ENCODE data around the gene GZMA.

GZMA gene

DNA sequence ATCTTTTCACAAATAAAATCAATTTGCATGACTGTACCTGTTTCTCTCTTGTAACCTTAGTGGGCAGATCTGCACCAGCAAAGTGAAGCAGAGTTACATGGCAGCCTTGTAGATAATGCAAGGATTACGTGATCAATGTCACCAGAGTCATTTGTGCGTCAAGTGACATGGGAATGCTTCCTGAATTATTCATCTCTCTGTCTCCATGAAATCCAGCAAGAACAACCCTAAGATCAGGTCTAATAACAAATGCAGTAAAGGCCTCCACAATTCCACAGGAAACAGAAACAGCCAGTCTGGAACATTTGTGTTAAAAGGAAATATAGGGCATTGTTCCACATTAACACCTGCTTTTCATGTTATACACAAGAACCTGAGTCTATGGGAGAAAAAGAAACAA lies 7.8 kb downstream of the GZMA start:
- DNase-seq (ENCODE audit: low read depth) = no peak

DNA sequence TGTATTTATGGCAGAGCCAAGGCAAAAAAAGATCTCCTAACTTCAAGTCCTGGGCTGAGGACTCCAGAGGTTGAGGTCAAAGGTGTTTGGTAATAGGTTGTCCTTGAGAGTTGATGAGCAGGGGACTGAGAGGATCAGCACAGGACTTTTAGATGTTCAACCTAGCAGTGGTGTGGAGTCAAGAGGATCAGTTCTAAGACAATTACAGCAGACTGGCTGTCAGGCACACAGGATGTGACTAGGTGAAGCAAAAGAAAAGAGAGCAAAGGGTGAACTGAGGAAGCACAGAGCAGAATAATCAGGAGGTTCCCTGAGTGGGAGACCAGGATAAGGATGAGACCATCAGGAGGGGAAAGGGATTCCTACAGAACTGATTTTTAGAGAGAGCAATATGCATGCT lies 10.9 kb downstream of the GZMA start:
- DNase-seq (ENCODE audit: low read depth) = no peak

DNA sequence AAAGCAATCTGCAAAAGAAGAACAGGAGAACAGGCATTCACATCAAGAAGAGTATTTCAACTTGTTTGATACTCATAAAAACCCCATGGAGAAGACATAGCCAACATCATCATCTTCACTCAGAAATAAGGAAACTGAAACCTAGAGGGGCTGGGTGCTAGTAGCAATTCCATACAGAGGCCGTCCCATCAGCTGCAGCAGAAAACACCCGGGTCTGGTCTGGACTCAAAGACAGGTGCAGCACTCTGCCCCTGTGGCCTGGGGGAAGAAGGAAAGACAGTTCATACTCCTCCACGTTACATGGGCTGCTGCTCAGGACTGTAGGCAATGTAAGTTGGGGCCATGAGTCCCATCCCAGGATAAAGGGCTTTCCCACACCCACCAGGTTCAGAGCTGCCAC lies 11.6 kb downstream of the GZMA start:
- no peak for DNase-seq (ENCODE audit: low read depth)

DNA sequence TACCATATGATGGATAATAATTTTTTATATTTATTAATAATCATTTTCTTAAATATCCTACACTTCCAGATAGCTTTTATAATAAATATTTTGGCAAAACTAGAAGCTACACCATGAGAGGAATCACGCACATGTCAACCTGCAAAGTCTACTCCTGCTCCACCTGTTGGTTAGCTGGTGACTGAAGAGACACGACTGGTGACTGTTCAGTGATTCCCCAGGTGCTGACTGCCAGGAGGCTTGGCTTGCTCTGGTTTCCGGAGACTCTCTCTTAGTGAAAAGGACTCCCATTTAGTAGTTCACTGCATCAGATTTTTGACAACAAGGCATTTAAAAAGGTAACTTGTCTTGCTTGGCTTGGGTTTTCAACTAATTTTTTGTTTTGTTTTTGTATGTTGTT lies 20.9 kb downstream of the GZMA start:
- no peak for DNase-seq (ENCODE audit: low read depth)

DNA sequence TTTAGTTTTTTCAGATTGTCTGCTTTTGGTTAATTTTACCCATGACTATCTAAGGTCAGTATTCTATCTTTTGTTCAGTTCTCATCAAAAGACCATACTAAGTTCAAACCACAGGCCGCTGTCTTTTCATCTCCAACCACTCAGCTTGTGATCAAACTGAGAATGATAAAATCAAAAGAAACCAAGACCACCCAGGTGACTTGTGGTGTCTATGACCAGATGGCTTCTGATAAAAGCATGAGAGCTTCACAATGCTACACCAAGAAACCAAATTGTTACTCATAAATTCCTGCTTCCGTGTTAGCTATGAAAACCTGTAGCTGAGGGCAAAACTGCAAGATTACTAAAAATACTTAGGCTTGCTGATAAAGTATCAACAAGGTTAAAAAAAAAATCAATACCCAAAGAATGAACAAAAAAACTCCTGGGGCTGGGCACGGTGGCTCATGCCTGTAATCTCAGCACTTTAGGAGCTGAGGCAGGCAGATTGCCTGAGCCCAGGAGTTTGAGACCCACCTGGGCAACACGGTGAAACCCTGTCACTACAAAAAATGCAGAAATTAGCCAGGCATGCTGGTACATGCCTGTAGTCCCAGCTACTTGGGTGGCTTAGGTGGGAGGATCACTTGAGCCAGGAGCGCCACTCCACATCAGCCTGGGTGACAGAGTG lies 31.7 kb downstream of the GZMA start:
- no peak for DNase-seq (ENCODE audit: low read depth)

DNA sequence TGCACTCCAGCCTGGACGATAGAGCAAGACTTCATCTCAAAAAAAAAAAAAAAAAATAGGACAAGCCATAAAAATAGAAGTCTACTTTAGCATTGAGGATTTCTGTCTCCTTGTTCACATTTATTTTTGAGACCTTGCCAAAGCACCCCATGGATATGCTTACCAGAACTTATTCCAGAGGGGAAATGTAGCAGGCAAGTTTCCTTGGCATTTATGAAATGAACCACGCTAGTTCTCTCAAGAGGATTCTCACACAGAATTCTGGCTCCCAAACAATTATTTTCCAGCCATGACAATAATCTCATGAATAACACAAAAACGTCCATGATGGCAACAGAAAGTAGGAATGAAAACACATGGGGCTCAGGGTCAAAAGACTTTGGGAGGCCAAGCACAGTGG lies 34.1 kb downstream of the GZMA start:
- no peak for DNase-seq (ENCODE audit: low read depth)

DNA sequence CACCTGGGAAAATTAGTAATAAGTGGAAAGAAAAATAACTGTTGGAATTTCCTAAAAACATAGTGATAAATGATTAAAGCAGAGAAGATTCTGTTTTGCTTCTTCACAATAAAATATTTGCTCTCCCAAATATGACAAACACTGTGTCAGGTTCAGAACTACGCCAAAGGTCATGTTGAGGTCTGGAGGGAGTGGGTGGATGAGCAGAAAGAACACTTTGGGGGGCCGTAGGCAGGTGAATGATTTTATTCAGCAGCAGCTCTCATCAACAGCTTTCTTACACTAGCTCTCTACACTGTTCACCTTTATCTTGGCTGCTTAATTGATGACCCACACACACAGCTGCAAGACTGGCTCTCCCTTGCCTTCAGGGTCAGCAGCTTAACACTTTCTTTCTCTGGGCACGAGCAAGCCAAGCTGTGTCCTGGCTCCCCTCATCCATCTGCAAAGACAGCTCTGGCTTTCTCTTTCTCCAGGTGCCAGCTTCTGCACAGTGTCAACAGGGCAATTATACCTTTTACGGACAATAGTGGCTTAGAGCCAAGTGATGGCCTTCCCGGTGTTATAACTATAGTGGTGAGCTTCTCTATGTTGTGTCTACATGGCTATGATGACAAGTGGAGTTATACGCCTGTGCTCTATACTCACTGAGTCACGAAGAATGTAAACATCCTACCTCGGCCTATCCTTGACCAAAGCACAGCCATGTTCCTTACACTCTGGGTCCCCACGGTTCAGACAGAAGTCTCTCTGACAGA lies 38.6 kb downstream of the GZMA start:
- DNase-seq (ENCODE audit: low read depth) = no peak

DNA sequence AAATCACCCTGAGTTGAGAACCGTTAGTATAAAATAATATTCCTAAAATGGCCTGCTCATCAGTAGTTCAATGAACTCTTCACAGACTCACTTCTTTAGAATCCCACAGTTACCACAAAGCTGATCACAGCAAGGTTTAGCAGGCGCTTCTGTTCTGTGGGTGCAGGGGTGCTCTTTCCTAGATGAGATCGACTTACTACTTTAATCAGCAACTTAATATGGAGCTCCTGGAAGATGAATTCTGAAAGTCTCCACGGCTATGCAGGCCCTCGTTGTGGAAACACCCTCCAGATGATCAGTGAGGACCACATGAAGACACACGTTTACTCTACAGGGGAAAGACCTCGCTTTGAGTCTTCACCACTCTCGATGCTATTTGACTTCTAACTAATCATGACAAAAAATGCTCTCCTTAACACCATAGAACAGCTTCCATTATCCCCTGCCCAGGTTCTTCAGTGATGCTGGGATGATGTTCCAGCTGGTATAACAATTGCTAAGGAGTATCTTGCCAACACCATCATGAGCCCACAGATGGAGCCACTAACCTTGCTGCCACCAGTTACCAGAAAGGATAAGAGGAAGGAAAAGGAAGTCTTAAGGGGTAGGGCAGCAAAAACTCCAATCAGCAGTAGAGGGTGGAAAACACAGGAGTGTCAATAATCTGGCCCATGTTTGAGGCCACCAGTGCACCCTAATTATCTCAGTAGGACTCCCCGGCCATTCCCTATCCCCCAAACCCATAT lies 39.7 kb downstream of the GZMA start:
- DNase-seq (ENCODE audit: low read depth) = no peak

DNA sequence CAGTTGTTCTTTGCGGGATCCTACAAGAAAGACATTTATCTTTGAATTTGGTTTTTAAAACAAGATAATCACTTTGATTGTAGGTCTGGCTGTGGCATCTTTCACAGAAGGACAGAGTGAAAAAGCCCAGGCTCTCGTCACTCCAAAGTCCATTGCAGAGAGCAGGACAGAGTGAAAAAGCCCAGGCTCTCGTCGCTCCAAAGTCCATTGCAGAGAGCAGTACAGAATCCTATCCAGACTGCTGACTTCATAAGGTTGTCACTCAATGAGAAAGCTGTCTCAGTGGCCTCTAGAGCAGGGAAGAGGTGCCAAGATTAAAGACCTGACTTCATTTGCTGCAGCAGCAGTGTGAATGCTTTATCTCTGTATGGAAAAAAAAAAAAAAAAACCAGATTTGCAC lies 41.2 kb downstream of the GZMA start:
- no peak for DNase-seq (ENCODE audit: low read depth)

DNA sequence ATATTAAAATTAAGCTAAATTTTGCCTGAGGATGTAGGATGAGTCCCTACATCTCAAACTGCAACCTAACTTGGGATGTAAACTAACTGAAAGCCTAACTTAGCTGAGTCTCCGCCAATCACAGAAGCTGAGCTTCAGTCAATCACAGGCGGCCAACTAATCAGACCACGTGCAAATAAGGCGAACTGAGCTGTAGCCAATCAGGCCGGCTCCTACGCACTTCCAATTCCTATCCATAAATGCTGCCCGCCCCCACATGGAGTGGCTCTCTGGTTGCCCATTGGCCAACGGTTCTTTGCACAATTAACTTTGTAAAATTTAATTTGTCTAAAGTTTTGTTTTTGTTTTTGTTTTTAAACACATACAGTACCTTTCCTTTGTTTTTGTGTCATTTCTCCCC lies 43.6 kb downstream of the GZMA start:
- DNase-seq (ENCODE audit: low read depth) = no peak

DNA sequence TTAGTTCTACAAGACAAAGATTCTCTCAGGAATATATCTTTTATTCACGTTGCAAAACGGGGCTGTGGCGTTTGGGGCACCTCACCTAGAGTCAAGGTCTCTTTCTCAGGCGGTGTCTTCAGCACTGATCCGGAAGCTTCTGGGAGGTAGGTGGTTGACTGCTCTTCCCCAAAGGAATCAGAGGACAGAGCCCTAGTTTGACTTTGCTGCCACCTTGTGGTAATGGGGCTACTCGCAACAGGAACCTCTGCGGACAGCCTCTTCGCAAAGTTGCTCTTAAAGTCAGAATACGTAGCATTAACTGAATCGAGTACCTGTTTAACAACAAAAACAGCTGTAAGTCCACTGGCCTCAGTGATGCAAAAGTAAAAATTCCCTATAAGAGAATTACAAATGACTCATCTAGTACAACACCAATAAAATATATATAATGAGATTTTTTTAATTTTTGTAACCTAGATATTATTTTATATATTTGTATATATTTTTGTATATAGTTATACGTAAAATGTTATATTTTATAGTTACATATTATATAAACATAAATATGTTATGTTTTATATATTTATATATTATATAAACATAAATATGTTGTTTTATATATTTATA lies 44.2 kb downstream of the GZMA start:
- peak; percentile 68 for DNase-seq (ENCODE audit: low read depth)

DNA sequence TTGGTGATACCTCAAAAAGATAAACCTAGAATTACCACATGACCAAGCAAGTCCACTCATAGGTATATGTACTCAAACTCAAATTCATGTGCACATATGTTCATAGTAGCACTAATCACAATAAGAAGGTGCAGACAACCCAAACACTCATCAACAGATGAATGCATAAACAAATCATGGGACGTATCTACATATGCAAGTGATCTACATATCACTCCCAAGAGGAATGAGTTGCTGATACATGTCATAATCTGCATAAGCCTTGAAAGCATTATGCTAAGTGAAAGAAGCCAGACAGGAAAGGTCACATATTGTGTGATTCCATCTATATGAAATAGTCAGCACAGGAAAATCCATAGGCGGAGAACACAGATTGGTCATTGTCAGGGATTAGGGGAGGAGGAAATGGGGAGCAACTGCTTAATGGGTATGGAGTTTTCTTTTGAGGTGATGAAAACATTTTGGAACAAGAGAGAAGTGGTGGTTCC lies 46.9 kb downstream of the GZMA start:
- DNase-seq (ENCODE audit: low read depth) = no peak

DNA sequence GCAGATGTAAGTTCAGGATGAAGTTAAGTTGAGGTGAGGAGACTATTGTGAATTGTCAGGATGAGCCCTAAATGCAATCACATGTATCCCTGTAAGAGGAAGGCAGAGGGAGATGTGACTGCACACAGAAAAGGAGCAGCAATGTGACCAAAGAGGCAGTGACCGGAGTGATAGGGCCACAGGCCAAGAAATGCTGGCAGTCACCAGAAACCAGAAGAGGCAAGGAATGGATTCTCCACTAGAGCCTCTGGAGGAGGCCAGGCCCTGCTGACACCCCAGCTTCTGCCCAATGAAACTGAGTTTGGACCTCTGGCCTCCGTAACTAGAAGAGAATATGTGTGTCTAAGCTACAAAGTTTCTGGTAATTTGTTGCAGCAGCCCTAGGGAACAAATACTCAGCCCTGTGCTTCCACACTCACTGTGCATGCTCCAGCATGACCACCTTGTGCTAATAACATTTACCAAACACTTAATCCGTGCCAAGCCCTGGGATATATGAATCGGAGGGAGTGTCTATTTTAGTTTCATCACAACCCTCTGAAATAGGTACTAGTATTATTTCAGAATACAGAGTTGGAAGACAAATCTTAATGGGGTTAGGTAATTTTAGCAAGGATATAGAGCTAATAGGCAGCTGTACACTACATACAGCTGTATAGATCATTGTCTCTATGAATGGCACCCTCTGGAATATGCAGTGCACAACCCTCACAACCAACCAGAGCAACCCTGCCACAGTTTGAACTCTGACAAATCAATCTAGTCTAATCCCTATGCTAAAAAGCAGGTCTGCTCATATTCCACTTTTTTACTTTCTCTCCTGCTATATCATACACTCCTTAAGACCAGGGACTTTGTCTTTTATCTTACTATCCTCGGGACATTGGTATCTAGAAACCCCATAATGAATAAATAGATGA lies 49.7 kb downstream of the GZMA start:
- DNase-seq (ENCODE audit: low read depth) = no peak

DNA sequence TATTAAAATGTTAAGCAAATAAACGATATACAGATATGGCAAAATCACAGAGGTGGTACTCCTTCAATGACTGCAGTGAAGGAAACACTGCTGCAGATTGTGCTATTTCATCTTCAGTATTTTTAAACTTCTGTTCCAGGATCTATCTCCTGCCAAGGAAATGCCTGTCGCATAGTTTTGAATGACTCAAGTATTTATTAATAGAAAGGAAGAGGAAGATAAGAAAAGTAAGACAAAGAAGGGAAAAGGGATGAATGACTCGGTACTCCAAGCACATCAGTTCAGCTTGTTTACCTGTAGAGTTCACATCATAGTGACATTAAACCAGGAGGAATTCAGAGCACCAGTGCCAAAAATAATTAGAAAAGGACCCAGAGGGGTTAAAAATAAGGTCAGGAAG lies 52.4 kb downstream of the GZMA start:
- no peak for DNase-seq (ENCODE audit: low read depth)

Measured in activated T-helper 1 cell treated with Interleukin-2 at 50 U/mL for 16 hours (primary cell).